Subcutaneous adipose tissue (tissue), 4 donors: ENCODE measurements around the gene ITGB8. TPM values are rescaled to one million over a fixed set of nuclear protein-coding genes. Genes with fewer than 3 reads are reported as not detected.

ENCODE experiments used
- total RNA-seq, 4 donors: library from RNA; depleted of rRNA; stranded (reverse); fragments of >200 nt; gene quantifications; one replicate each; pipeline ENCODE4 v1.1.0, GENCODE V29; 2016
- TF ChIP-seq, protein P1 (sequence below): fragments of 450-650 bp; IDR thresholded peaks from one replicate; pipeline ENCODE4 v1.5.1; 2016; ENCODE audit warnings: low read depth, mild to moderate bottlenecking, control low read depth, antibody characterized with exemption, moderate library complexity

The ITGB8 gene
- total RNA-seq, 4 donors from 2014 or later: 0.57 to 7.5 (median 4.1) TPM

DNA sequence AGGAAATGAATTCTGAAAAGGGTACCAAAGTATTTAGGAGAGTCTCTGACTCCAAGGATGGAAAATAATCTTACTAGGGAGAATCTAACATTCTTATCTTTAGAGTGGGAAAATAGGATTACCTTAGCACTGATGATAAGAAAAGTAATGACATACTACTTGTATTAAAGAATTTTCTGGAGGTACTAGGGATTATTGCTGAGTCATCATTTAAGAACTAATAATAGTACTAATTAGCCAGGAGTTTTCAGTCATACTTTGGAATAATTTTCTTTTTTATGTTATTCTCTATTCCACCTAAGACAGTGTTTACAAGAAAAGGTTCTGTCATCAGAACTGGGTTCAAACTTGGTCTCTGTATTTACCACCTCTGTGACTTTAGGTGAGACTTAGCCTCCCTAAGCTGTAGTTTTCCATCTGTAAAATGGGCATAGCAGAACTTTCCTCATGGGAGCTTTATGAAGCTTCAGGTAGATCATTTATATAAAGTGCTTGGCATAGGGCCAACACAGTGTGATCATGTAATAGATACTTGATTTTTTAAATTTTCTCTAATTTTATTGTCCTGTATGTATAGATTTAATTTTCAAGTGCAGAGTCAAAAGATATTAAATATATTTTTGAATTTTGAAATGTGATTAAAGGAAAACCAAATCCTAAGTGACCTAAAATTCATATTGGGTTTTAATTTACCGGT lies 20.4 kb downstream of the ITGB8 start:
- TF ChIP-seq, protein P1, sequence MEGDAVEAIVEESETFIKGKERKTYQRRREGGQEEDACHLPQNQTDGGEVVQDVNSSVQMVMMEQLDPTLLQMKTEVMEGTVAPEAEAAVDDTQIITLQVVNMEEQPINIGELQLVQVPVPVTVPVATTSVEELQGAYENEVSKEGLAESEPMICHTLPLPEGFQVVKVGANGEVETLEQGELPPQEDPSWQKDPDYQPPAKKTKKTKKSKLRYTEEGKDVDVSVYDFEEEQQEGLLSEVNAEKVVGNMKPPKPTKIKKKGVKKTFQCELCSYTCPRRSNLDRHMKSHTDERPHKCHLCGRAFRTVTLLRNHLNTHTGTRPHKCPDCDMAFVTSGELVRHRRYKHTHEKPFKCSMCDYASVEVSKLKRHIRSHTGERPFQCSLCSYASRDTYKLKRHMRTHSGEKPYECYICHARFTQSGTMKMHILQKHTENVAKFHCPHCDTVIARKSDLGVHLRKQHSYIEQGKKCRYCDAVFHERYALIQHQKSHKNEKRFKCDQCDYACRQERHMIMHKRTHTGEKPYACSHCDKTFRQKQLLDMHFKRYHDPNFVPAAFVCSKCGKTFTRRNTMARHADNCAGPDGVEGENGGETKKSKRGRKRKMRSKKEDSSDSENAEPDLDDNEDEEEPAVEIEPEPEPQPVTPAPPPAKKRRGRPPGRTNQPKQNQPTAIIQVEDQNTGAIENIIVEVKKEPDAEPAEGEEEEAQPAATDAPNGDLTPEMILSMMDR: no peak

DNA sequence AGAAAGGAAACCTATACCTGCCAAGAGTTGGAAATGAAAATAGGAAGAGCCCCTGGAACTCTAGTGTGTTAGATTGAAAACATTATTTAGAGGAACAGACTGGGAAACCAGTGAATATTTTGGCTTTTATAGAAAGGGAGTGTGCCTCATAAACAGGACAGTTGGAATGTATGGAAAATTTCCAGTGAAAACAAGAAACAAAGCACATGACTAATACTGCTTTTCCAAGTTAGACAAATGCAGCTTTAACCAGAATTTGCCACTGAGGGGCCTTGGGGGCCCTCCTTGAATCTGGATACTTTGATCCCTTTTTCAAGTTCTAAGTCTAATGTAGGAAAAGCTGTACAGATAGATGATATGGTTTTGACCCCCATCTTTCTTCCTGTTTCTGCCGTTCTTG lies 21.2 kb downstream of the ITGB8 start:
- TF ChIP-seq, protein P1: no peak

DNA sequence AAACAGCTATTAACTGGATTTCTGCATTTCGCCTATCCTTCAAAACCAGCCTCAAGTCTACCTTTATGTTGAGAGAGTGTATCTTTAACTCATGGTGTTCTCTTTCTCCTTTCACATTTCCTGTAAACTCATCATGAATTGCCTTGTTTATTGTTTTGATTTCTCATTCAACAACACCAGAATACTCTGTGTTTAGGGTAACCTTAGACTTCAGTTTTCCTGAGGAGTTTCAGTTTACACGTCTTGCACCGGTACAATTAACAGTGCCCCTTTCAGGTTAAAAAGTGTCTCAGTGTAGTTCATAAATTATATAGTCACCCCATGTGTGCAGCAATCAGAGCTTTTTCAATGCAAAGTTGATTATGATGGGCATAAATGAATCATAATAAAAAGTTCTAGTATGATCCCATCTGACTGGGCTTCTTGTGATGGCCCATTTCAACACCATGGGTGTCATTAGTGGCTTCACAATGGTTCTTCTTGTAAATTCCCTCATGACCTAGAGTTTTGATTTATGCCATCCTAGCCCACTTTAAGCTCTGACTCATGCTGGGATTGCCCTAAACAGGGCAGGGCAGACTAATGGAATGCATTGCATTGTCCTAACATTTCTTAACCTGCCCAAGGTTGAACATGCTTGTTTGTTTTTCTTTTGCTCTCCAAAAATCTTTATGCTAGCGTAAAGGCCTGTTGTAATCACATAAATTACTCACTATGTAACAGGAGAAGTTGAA lies 22.0 kb downstream of the ITGB8 start:
- TF ChIP-seq, protein P1: no peak

DNA sequence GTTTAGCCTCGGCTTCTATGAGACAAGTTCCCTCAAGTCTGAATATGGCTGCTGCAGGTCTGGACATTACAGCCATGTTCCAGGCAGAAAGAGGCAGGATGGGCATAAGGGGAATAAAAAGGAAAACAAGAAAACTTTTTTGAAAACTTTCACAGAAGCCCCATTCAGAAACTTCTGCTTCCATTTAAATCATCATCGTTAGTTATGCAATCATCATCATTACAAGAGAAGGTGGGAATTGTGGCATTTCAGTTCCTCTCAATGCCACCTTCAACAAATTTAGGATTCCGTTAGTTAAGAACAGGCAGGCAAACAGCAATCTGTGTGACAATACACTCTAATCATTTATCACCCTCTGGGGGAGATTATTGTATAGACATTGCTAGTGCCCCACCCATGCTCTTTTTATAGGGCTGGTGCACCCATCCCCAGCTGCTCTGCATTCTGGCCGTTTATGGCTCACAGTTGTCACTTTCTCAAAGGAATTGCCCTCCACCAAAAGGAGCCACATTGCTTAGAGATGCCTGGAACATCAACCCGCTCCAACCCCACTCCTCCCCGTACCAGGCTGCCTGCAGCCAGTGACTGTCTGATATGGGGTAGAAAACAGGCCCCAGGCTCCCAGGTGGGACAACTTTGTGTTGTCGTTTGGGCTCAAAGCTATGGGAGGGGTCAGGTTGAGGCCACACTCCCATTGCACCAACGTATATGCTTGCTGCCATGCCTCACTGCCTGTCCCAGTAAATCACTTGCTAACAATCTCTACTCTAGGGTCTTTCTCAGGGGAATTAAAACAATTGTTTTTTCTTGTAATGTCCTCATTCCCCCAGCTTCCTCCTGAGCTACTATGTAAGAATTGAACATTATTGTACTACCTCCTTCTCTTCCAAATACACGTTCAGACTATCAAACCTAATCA lies 24.2 kb downstream of the ITGB8 start:
- TF ChIP-seq, protein P1: no peak

DNA sequence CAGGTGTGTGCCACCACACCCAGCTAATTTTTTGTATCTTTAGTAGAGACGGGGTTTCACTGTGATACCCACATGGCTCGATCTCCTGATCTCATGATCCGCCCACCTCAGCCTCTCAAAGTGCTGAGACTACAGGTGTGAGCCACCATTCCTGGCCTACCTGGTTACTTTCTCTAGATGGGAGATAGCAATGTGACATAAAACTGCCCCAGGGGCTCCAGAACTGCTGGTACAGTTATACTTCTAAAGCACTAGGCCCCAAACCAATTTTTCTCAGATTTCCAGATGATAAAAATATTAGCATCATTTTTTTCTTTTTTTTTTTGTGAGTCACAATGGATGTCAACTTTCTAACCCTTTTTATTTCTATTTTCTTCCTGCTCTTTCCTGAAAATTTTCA lies 27.4 kb downstream of the ITGB8 start:
- TF ChIP-seq, protein P1: no peak

DNA sequence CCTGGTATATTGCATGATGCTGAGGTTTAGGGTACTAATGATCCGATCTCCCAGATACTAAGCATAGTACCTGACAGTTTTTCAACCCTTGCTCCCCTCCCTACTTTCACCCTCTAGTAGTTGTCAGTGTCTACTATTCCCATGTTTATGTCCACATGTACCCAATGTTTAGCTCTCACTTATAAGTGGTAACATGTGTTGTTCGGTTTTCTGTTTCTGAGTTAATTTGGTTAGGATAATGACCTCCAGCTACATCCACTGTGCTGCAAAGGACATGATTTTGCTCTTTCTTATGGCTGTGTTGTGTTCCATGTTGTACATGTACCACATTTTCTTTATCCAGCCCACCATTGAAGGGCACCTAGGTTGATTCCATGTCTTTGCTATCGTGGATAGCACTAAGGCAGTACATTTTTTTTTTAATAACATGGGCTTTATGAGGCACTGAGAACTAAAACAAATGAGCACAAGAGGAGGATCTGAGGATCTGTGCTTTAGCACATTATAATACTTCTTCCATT lies 28.1 kb downstream of the ITGB8 start:
- TF ChIP-seq, protein P1: no peak
